Right kidney (tissue), 1 donor: Measurements from ENCODE around the gene NPIPA3.
"Not testable (repeated sequence)": the region's sequence is repeated elsewhere in the genome, so short reads cannot be mapped to it uniquely, and the experiment has no call there.

ENCODE experiments used
- DNase-seq: peaks from one replicate; pipeline ENCODE4 v3.0.0-alpha.2; 2016

The NPIPA3 gene

GRCh38 chr16:14742273-14743128, 39.3 kb downstream of the NPIPA3 start, which contains the start of gene NPIPA2:
TSS of gene NPIPA2 (plus strand) at chr16:14742533. CDS start at chr16:14748066, 5,533 bp downstream.
- not testable (repeated sequence) for DNase-seq

- DNase-seq: not testable (repeated sequence)
Observed at GRCh38 chr16:14773654-14774053, 70.4 kb downstream of the NPIPA3 start.

DNA sequence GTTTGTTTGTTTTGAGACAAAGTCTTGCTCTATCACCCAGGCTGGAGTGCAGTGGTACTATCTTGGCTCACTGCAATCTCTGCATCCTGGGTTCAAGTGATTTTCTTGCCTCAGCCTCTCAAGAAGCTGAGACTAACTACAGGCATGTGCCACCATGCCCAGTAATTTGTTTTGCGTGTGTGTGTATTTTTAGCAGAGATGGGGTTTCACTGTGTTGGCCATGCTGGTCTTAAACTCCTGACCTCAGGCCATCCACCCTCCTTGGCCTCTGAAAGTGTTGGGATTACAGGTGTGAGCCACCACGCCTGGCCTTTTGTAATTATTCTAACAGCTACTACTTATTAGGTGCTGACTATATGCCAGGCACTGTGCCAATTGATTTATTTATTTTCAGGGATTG, 72.4 kb downstream of the NPIPA3 start:
- DNase-seq: not testable (repeated sequence)
